Measurements from ENCODE around the gene UAP1L1. TPM values are rescaled to one million over a fixed set of nuclear protein-coding genes. Genes with fewer than 3 reads are reported as not detected.

The UAP1L1 gene
- total RNA-seq, 1 donor: 36.9 TPM

DNA sequence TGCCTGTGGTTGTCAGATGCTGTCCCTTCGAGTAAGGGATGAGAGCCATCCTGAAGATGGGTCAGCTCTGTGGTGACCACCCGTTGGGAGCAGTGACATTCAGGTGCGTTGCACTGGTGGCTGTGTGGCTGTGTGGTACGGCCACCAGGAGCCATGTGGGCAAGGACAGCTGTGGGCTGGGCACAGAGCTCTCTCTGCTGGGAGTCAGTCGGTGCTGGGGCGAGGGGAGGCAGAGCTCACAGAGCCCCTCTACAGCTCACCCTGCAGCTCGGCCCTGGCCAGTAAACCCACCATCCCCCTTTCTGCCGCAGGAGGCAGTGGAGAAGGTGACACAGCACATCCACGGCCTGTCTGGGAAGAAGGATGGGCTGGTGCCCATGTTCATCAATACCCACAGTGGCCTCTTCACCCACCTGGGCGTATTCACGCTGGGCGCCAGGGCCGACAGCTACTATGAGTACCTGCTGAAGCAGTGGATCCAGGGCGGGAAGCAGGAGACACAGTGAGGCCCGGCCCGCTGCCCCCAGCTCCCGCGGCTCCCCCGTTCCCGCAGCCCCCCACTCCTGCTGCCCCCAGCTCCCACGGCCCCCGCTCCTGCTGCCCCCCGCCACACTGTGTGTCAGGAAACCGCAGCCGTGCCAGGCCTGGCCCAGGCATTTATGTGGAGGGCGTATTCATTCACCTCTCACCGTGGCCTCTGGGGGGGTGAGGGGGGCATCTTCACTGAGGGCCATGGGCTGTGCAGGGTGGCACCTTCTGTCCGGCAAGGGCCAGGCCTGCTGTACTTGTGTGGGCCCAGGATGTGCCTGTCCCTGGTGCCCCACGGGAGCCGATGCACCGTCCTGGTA is 28.7 kb downstream of the UAP1L1 start:
- no peaks in the 10 kb centered on the region for H3K79me2 ChIP-seq (ENCODE audit: insufficient read depth, low read length)
- no peaks in the 10 kb centered on the region for H3K27me3 ChIP-seq (ENCODE audit: insufficient read depth, low read length)
- H3K4me3 ChIP-seq (ENCODE audit: insufficient read depth, low read length): no peak overlapping the region
- DNase-seq (ENCODE audit: insufficient read length, low spot score, missing footprints): peak; percentile 66
- H3K4me2 ChIP-seq (ENCODE audit: insufficient read depth, low read length): no peak overlapping the region
- no peaks in the 10 kb centered on the region for H3K4me1 ChIP-seq (ENCODE audit: insufficient read depth, low read length)
- H3K27ac ChIP-seq (ENCODE audit: low read depth, low read length): no peak overlapping the region
- H4K20me1 ChIP-seq (ENCODE audit: insufficient read depth, low read length): peaks cover 15% of the 10 kb centered on the region
- TF ChIP-seq, protein P1, sequence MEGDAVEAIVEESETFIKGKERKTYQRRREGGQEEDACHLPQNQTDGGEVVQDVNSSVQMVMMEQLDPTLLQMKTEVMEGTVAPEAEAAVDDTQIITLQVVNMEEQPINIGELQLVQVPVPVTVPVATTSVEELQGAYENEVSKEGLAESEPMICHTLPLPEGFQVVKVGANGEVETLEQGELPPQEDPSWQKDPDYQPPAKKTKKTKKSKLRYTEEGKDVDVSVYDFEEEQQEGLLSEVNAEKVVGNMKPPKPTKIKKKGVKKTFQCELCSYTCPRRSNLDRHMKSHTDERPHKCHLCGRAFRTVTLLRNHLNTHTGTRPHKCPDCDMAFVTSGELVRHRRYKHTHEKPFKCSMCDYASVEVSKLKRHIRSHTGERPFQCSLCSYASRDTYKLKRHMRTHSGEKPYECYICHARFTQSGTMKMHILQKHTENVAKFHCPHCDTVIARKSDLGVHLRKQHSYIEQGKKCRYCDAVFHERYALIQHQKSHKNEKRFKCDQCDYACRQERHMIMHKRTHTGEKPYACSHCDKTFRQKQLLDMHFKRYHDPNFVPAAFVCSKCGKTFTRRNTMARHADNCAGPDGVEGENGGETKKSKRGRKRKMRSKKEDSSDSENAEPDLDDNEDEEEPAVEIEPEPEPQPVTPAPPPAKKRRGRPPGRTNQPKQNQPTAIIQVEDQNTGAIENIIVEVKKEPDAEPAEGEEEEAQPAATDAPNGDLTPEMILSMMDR (IDR thresholded peaks at IDR 0.05; ENCODE audit: extremely low read depth, low read depth, low read length): no peak
- peaks cover 50% of the 10 kb centered on the region for H3K36me3 ChIP-seq (ENCODE audit: insufficient read depth, low read length)
- no peaks in the 10 kb centered on the region for H3K9me3 ChIP-seq (ENCODE audit: low read depth, low read length)
- no peak overlapping the region for H2AFZ ChIP-seq (ENCODE audit: low read length)

DNA sequence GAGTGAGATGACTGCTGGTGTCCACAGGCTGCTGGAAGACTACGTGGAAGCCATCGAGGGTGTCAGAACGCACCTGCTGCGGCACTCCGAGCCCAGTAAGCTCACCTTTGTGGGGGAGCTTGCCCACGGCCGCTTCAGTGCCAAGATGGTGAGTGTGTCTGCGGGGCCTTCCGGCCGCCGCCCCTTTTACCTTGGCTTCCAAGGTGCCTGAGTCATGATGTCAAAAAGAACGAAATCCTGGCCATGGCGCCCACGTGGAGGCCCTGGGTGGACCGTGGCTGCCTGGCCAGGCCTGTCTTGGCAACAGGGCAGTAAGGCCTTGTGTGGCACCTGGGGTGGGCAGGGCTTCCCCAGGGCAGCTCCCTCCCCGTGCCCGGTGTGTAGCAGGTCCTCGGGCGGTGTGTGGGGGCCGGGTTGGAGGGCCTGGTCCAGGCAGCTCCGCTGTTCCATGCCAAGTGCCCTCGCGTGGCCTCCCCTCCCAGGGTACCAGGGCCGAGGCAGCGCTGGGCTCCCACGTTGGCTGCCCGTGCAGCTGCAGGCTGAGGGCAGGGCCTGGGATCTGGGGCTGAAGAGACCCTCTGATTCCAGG is 29.4 kb downstream of the UAP1L1 start:
- TF ChIP-seq, protein P1 (IDR thresholded peaks at IDR 0.05; ENCODE audit: extremely low read depth, low read depth, low read length): no peak
- Histone ChIP-seq H3K4me2 (ENCODE audit: insufficient read depth, low read length) (no peak overlapping the region), H3K79me2 (ENCODE audit: insufficient read depth, low read length) (no peaks in the 10 kb centered on the region), H3K27me3 (ENCODE audit: insufficient read depth, low read length) (no peaks in the 10 kb centered on the region), H3K27ac (ENCODE audit: low read depth, low read length) (no peak overlapping the region), H3K36me3 (ENCODE audit: insufficient read depth, low read length) (peaks cover 42% of the 10 kb centered on the region), H4K20me1 (ENCODE audit: insufficient read depth, low read length) (peaks cover 14% of the 10 kb centered on the region), H3K4me3 (ENCODE audit: insufficient read depth, low read length) (no peak overlapping the region), H3K9me3 (ENCODE audit: low read depth, low read length) (no peaks in the 10 kb centered on the region), H2AFZ (ENCODE audit: low read length) (no peak overlapping the region), H3K4me1 (ENCODE audit: insufficient read depth, low read length) (no peaks in the 10 kb centered on the region)
- DNase-seq (ENCODE audit: insufficient read length, low spot score, missing footprints): peak; percentile 45

DNA sequence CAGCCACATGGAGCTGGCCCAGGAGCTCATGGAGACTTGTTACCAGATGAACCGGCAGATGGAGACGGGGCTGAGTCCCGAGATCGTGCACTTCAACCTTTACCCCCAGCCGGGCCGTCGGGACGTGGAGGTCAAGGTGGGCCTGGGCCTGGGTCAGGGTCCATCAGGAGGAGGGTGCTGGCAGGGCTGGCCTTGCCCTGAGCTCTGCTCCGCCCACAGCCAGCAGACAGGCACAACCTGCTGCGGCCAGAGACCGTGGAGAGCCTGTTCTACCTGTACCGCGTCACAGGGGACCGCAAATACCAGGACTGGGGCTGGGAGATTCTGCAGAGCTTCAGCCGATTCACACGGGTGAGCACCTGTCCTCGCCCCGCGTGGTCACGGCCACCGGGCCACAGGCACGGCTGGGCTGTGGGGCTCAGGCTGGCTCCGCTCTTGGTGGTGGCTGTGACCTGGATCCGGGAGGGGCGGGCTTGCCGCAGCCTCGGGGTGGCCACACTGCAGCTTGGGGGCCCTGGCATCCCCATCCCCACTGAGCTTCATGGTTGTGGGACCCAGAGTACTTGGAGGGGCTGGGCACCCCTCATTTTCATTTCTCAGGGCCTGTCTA is 30.1 kb downstream of the UAP1L1 start:
- H4K20me1 ChIP-seq (ENCODE audit: insufficient read depth, low read length): peaks cover 8% of the 10 kb centered on the region
- no peak overlapping the region for H2AFZ ChIP-seq (ENCODE audit: low read length)

More for the DNA sequence above, 30.1 kb downstream of the UAP1L1 start:
- Histone ChIP-seq H3K4me1 (ENCODE audit: insufficient read depth, low read length) (no peaks in the 10 kb centered on the region), H3K27me3 (ENCODE audit: insufficient read depth, low read length) (no peaks in the 10 kb centered on the region), H3K9me3 (ENCODE audit: low read depth, low read length) (no peaks in the 10 kb centered on the region), H3K4me2 (ENCODE audit: insufficient read depth, low read length) (no peak overlapping the region), H3K36me3 (ENCODE audit: insufficient read depth, low read length) (peaks cover 36% of the 10 kb centered on the region), H3K79me2 (ENCODE audit: insufficient read depth, low read length) (no peaks in the 10 kb centered on the region), H3K27ac (ENCODE audit: low read depth, low read length) (no peak overlapping the region), H3K4me3 (ENCODE audit: insufficient read depth, low read length) (no peak overlapping the region)
- TF ChIP-seq, protein P1 (IDR thresholded peaks at IDR 0.05; ENCODE audit: extremely low read depth, low read depth, low read length): no peak
- peak; percentile 79 for DNase-seq (ENCODE audit: insufficient read length, low spot score, missing footprints)

Measured in osteoblast (primary cell).